Erythroblast (primary cell): ENCODE measurements around the gene GLIS1.

Experiments used
- GATA1 ChIP-seq: IDR thresholded peaks from 2 replicates; pipeline ENCODE4 v1.6.1; 2011; ENCODE audit warnings: low read depth, mild to moderate bottlenecking, control low read depth, low read length, moderate library complexity
- POLR2A ChIP-seq: IDR thresholded peaks from 2 replicates; pipeline ENCODE4 v1.6.1; 2011; ENCODE audit warnings: mild to moderate bottlenecking, low read length

DNA sequence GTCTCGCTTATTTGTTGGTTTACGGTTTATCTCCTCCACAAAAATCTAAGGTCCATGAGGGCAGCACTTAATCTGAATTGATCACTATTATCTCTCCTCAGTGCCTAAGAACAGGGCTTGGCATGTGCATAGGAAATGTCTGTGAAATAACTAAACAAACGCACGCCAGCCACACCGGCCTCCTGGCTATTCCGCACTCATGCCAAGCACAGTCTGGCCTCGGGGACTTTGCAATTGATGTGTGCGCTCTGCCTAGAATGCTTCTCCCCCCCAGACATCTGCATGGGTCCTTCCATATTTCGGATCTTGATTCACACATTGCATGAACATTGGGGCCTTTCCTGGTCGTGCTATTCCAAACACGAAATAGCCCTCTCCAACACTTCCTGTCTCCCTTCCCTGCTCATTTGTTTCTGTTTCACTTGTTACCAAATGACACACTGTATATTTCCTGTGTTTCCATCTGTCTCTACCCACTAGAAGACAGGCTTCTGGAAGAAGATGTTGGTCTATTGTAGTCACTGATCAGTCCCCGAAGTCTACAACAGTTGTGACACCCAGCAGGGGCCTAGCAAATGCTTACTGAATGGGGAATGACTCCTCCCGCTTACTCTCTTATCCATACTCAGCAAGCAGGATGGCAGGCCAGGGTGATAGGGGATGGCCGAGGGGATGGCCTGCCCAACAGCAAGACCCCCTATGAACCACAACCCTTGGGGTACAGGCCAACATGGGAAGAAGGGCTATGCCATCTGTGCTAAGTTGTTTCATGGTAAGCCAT lies 93.9 kb downstream of the GLIS1 start:
- TF ChIP-seq POLR2A (no peak), GATA1 (no peak)
